Measurements from ENCODE around the gene RPS16.
A peak's percentile ranks its signal among the peaks of the same experiment; 100 is the strongest.

- TF ChIP-seq, protein P1, sequence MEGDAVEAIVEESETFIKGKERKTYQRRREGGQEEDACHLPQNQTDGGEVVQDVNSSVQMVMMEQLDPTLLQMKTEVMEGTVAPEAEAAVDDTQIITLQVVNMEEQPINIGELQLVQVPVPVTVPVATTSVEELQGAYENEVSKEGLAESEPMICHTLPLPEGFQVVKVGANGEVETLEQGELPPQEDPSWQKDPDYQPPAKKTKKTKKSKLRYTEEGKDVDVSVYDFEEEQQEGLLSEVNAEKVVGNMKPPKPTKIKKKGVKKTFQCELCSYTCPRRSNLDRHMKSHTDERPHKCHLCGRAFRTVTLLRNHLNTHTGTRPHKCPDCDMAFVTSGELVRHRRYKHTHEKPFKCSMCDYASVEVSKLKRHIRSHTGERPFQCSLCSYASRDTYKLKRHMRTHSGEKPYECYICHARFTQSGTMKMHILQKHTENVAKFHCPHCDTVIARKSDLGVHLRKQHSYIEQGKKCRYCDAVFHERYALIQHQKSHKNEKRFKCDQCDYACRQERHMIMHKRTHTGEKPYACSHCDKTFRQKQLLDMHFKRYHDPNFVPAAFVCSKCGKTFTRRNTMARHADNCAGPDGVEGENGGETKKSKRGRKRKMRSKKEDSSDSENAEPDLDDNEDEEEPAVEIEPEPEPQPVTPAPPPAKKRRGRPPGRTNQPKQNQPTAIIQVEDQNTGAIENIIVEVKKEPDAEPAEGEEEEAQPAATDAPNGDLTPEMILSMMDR (tag by site-specific recombination; IDR thresholded peaks at IDR 0.05): no peak
- TF ChIP-seq ZNF274 (IDR thresholded peaks at IDR 0.05; ENCODE audit: low read length) (no peak), ZNF274 (tag by site-specific recombination; IDR thresholded peaks at IDR 0.05; ENCODE audit: borderline replicate concordance) (no peak), ZBTB17 (tag by site-specific recombination; IDR thresholded peaks at IDR 0.05) (no peak), ZBTB1 (tag by site-specific recombination; IDR thresholded peaks at IDR 0.05) (no peak), PRDM4 (tag by site-specific recombination; IDR thresholded peaks at IDR 0.05) (no peak), ZNF426 (tag by site-specific recombination; IDR thresholded peaks at IDR 0.05) (no peak), ZNF548 (tag by site-specific recombination; IDR thresholded peaks at IDR 0.05) (no peak), ZNF521 (tag by site-specific recombination; IDR thresholded peaks at IDR 0.05) (no peak), HOXA7 (CRISPR knock-in tag; IDR thresholded peaks at IDR 0.05; ENCODE audit: borderline replicate concordance) (no peak), ZNF398 (tag by site-specific recombination; IDR thresholded peaks at IDR 0.05) (peak; percentile 97), ZNF26 (tag by site-specific recombination; IDR thresholded peaks at IDR 0.05) (no peak), ZNF660 (tag by site-specific recombination; IDR thresholded peaks at IDR 0.05) (no peak), ZNF777 (tag by site-specific recombination; IDR thresholded peaks at IDR 0.05; ENCODE audit: borderline replicate concordance) (no peak), ZNF600 (tag by site-specific recombination; IDR thresholded peaks at IDR 0.05) (no peak)
These were observed 22.4 kb downstream of the RPS16 start for GRCh38 chr19:39413272-39413910.
